Small intestine (tissue), 16 donors: ENCODE measurements around the gene GJA5. TPM values are rescaled to one million over a fixed set of nuclear protein-coding genes. Genes with fewer than 3 reads are reported as not detected.
A peak's percentile ranks its signal among the peaks of the same experiment; 100 is the strongest.

Experiments used
- DNase-seq, 2 donors: peaks; one replicate each; pipeline versions ENCODE4 v3.0.0 to v3.0.0-alpha.2; 2013
- FAIRE-seq: peaks from 2 replicates; lab custom pipeline; 2012; peaks lifted over from hg19 to GRCh38; lab: Jason Lieb, UNC
- H3K27ac ChIP-seq, 3 donors: one replicate each; pipeline ENCODE4 v1.5.1; 2013; ENCODE audit warnings: low read length in 2 of 3, mild to moderate bottlenecking in 2 of 3, control low read depth in 1 of 3, inconsistent platforms in 1 of 3, low read depth in 1 of 3, moderate library complexity in 1 of 3
- H3K27me3 ChIP-seq, 3 donors: one replicate each; pipeline ENCODE4 v1.6.1; 2013; ENCODE audit warnings: low read length in 3 of 3, inconsistent platforms in 1 of 3; ENCODE audit not compliant: control insufficient read depth in 3 of 3, insufficient read depth in 3 of 3
- H3K36me3 ChIP-seq, 3 donors: one replicate each; pipeline ENCODE4 v1.6.1; 2013; ENCODE audit warnings: low read length in 3 of 3, inconsistent platforms in 1 of 3, low read depth in 1 of 3, mild to moderate bottlenecking in 1 of 3, moderate library complexity in 1 of 3; ENCODE audit not compliant: control insufficient read depth in 3 of 3, insufficient read depth in 2 of 3
- H3K4me1 ChIP-seq, 3 donors: one replicate each; pipeline ENCODE4 v1.6.1; 2013; ENCODE audit warnings: low read length in 2 of 3, inconsistent platforms in 1 of 3, low read depth in 1 of 3, mild to moderate bottlenecking in 1 of 3, moderate library complexity in 1 of 3; ENCODE audit not compliant: control insufficient read depth in 3 of 3, insufficient read depth in 2 of 3
- H3K4me3 ChIP-seq, 3 donors: one replicate each; pipeline ENCODE4 v1.5.1; 2013; ENCODE audit warnings: low read length in 3 of 3, control low read depth in 1 of 3, inconsistent platforms in 1 of 3, low read depth in 1 of 3, mild to moderate bottlenecking in 1 of 3, moderate library complexity in 1 of 3
- H3K9me3 ChIP-seq, 2 donors: one replicate each; pipeline ENCODE4 v1.6.1; 2013; ENCODE audit warnings: low read depth in 1 of 2, low read length in 1 of 2; ENCODE audit not compliant: control insufficient read depth in 2 of 2, insufficient read depth in 1 of 2
- WGBS, 3 donors: extraction: QIAGEN DNeasy Blood & Tissue Kit; methylation state at CpG; one replicate each; pipeline ENCODE4 v1.1.7; 2013; 5-methylcytosine and 5-hydroxymethylcytosine counted together
- long read RNA-seq, 10 donors: transcript quantifications; one replicate each; lab custom pipeline, GENCODE V29; 2026
- polyA plus RNA-seq, 4 donors: library from polyadenylated mRNA; stranded (reverse) in 3 of 4; unstranded in 1 of 4; fragments of 200-250 nt in 3 of 4; fragments of 120-200 nt in 1 of 4; gene quantifications; one replicate each; pipeline versions ENCODE4 v1.2.1 to v1.2.3, GENCODE V29; 2013
- donor health status: healthy with polysubstance abuse.
- donor health status: control.
- donor health status: control.
- donor health status: Bipolar disorder and iron deficiency.
- donor health status: healthy.

The GJA5 gene
- polyA plus RNA-seq: 10 to 100 TPM in 1 of 4 donors, 1 to 10 TPM in 1, not detected in 2; 3.0 to 16.0 TPM
- long read RNA-seq, donor 1: 0 reads
- long read RNA-seq, donor 2, partial matches to known transcripts: 0 of 1 reads
- long read RNA-seq, donor 2, other reads (novel, unspliced or antisense): 0 of 1 reads
- long read RNA-seq, donor 3, partial matches to known transcripts: 0 of 1 reads
- long read RNA-seq, donor 3, other reads (novel, unspliced or antisense): 0 of 1 reads
- long read RNA-seq, donor 4: 0 reads
- long read RNA-seq, donor 5, partial matches to known transcripts: 0 of 1 reads
- long read RNA-seq, donor 5, other reads (novel, unspliced or antisense): 0 of 1 reads
- long read RNA-seq, donor 6, transcript GJA5-203 (2 exons, 3,183 nt): major isoform, 6 of 6 reads
- long read RNA-seq, donor 6, partial matches to known transcripts: 0 of 6 reads
- long read RNA-seq, donor 6, other reads (novel, unspliced or antisense): 0 of 6 reads
- long read RNA-seq, donor 7: 0 reads
- long read RNA-seq, donor 8: 0 reads
- long read RNA-seq, donor 9: 0 reads
- long read RNA-seq, donor 10, partial matches to known transcripts: 0 of 3 reads
- long read RNA-seq, donor 10, other reads (novel, unspliced or antisense): 0 of 3 reads

GRCh38 chr1:147760481-147761260 lies at the start of gene GJA5:
GJA5 (minus strand) TSS chr1:147760602; CDS start chr1:147759238, 1,364 bp downstream.
- no peaks in the 10 kb centered on the region for H3K9me3 ChIP-seq
- no peaks in the 10 kb centered on the region for H3K27me3 ChIP-seq
- H3K4me3 ChIP-seq: no peak within 1 kb of the TSS
- FAIRE-seq (no peak), DNase-seq (no peak)
- no peaks in the 10 kb centered on the region for H3K36me3 ChIP-seq
- H3K4me1 ChIP-seq: no peaks in the 10 kb centered on the region
- no peak within 1 kb of the TSS for H3K27ac ChIP-seq
- 65 to 77% (median 67%) methylated on average over 7 of the region's 7 CpGs for WGBS, 3 donors

DNA sequence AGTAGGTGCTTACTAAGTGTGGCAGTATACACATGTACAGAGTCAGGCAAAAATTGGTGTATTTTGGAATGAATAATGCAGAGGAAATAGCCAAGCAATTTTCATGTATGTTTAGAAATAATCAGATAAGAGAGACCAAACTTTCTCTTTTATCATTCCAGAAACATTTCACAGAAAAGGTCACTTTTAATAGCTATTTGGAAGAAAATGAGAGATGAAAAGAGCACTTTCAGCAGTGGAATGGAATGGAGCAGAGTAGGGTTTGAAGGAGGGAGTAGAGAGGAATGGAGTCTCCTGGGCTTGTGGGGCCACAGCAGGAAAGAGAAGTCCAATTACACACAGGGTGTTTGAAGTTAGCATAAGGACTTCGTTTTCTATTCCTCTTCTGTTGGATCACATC lies 48.8 kb upstream of the GJA5 start:
- H3K4me1 ChIP-seq: no peaks in the 10 kb centered on the region
- 33 to 58% (median 39%) methylated on average over 1 of the region's 1 CpG for WGBS, 3 donors
- H3K9me3 ChIP-seq: no peaks in the 10 kb centered on the region
- H3K4me3 ChIP-seq: no peak overlapping the region
- FAIRE-seq: no peak
- DNase-seq: no peak
- H3K27ac ChIP-seq: no peak overlapping the region
- H3K36me3 ChIP-seq: no peaks in the 10 kb centered on the region
- no peaks in the 10 kb centered on the region for H3K27me3 ChIP-seq

DNA sequence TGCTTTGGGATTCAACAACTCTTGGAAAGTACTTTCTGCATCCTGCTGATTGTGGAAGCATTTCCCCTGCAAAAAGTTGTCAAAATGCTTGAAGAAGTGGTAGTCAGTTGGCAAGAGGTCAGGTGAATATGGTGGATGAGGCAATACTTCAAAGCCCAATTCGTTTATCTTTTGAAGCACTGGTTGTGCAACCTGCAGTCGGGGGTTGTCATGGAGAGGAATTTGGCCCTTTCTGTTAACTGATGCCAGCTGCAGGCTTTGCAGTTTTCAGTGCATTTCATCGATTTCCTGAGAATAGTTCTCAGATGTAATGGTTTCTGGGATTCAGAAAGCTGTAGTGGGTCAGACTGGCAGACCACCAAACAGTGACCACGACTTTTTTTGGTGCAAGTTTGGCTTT lies 47.6 kb upstream of the GJA5 start:
- no peak overlapping the region for H3K4me3 ChIP-seq
- no peaks in the 10 kb centered on the region for H3K9me3 ChIP-seq
- FAIRE-seq: no peak
- H3K27me3 ChIP-seq: no peaks in the 10 kb centered on the region
- no peak overlapping the region for H3K27ac ChIP-seq
- peak in 1 of 2 donors; percentile 45 for DNase-seq
- no peaks in the 10 kb centered on the region for H3K36me3 ChIP-seq
- WGBS, 3 donors: 24 to 39% (median 27%) methylated on average over 4 of the region's 4 CpGs
- H3K4me1 ChIP-seq: no peaks in the 10 kb centered on the region

- H3K4me3 ChIP-seq: no peak overlapping the region
- no peak overlapping the region for H3K27ac ChIP-seq
- H3K9me3 ChIP-seq: no peaks in the 10 kb centered on the region
- H3K4me1 ChIP-seq: no peaks in the 10 kb centered on the region
- FAIRE-seq (no peak), DNase-seq (no peak)
- 80 to 83% (median 82%) methylated on average over 4 of the region's 4 CpGs for WGBS, 3 donors
- no peaks in the 10 kb centered on the region for H3K36me3 ChIP-seq
- H3K27me3 ChIP-seq: no peaks in the 10 kb centered on the region
Measured at GRCh38 chr1:147807405-147807804, 47.0 kb upstream of the GJA5 start.

DNA sequence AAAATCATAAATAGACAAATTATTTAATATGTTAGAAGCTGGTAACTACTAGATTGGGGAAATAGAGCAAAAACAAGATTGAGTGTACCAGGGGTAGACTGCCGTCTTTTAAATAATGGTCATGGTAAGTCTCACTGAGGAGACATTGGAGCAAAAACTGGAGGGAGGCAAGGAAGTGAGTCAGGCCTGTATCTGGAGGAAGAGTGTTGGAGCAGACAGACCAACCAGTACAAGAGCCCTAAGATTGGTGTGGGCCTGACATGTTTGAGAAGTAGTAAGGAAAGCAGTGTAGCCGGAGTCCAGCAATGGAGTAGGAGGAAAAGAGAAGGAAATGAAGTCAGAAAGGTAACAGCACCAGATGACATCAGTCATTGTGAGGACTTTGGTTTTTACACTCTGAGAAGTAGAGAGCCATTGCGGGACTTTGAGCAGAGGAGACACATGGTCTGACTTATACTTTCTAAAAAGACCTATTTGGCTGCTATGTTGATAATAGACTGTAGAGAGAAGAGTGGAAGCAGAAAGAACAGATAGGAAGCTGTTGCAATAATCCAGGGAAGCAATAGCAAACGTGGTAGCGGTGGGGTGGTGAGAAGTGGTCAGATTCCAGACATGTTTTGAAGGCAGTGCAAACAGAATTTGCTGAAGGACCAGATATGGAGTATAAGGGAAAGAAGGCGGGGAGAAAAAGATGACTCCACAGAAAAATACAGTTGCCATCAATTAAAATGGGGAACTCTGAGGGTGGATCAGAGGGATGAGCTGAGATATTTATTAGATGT lies 44.7 kb upstream of the GJA5 start:
- Histone ChIP-seq H3K27ac (peak overlapping the region in 1 of 3 donors; percentile 46), H3K4me1 (no peaks in the 10 kb centered on the region), H3K9me3 (no peaks in the 10 kb centered on the region), H3K27me3 (no peaks in the 10 kb centered on the region), H3K4me3 (no peak overlapping the region), H3K36me3 (no peaks in the 10 kb centered on the region)
- FAIRE-seq: no peak
- WGBS, 3 donors: 84 to 87% (median 85%) methylated on average over 6 of the region's 6 CpGs
- peak in 1 of 2 donors; percentile 60 for DNase-seq

GRCh38 chr1:147800804-147801203 lies 40.4 kb upstream of the GJA5 start:
- Histone ChIP-seq H3K36me3 (no peaks in the 10 kb centered on the region), H3K4me1 (no peaks in the 10 kb centered on the region), H3K27ac (no peak overlapping the region), H3K4me3 (no peak overlapping the region), H3K27me3 (no peaks in the 10 kb centered on the region), H3K9me3 (no peaks in the 10 kb centered on the region)
- 84 to 91% (median 90%) methylated on average over 2 of the region's 2 CpGs for WGBS, 3 donors
- FAIRE-seq: no peak
- no peak for DNase-seq

DNA sequence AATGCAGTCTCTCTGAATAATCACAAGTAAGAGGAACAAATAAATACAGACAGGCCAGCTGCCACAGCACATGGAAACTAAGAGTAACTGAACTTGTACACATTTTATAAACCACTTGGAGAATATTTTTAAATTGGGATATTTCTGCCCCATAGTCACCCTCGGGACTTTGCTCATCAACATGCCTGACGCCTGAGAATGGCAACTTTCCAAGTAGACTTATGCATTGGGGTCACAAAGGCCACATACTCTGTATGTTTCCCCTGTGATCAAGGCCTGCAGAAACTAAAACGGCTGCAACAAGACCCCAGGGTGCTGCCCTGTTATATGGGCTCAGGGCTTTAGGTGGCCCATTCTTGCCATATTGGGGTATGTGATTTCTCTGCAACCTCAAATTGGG lies 38.3 kb upstream of the GJA5 start:
- DNase-seq (peak in 1 of 2 donors; percentile 40), FAIRE-seq (no peak)
- Histone ChIP-seq H3K27ac (no peak overlapping the region), H3K27me3 (no peaks in the 10 kb centered on the region), H3K4me1 (no peaks in the 10 kb centered on the region), H3K9me3 (no peaks in the 10 kb centered on the region), H3K4me3 (no peak overlapping the region), H3K36me3 (no peaks in the 10 kb centered on the region)
- WGBS, 3 donors: 23 to 38% (median 33%) methylated on average over 3 of the region's 3 CpGs

GRCh38 chr1:147794570-147794969 lies 34.2 kb upstream of the GJA5 start:
- H3K9me3 ChIP-seq: no peaks in the 10 kb centered on the region
- no peaks in the 10 kb centered on the region for H3K4me1 ChIP-seq
- no peaks in the 10 kb centered on the region for H3K36me3 ChIP-seq
- FAIRE-seq (no peak), DNase-seq (no peak)
- no peaks in the 10 kb centered on the region for H3K27me3 ChIP-seq
- H3K4me3 ChIP-seq: no peak overlapping the region
- H3K27ac ChIP-seq: no peak overlapping the region
- 62 to 71% (median 62%) methylated on average over 10 of the region's 10 CpGs for WGBS, 3 donors
